ENCODE measurements around the gene SLTM.
"Not testable (repeated sequence)": the region's sequence is repeated elsewhere in the genome, so short reads cannot be mapped to it uniquely, and the experiment has no call there.

Gene SLTM

GRCh38 chr15:58924327-58924726 lies 9.2 kb downstream of the SLTM start:
- DNase-seq, result no peak

- no peak for DNase-seq
Observed at GRCh38 chr15:58923696-58924300, 9.7 kb downstream of the SLTM start.

- no peak for DNase-seq
Observed at GRCh38 chr15:58923284-58923683, 10.2 kb downstream of the SLTM start.

GRCh38 chr15:58921267-58921790 lies 12.2 kb downstream of the SLTM start:
- DNase-seq, result no peak

- not testable (repeated sequence) for DNase-seq
Observed at GRCh38 chr15:58920447-58920846, 13.0 kb downstream of the SLTM start.

GRCh38 chr15:58919232-58919631 lies 14.2 kb downstream of the SLTM start:
- no peak for DNase-seq

GRCh38 chr15:58918239-58918638 lies 15.2 kb downstream of the SLTM start:
- DNase-seq, result no peak

GRCh38 chr15:58917613-58918129 lies 15.8 kb downstream of the SLTM start:
- DNase-seq, result not testable (repeated sequence)

GRCh38 chr15:58916962-58917361 lies 16.5 kb downstream of the SLTM start:
- DNase-seq, result no peak

GRCh38 chr15:58910456-58910855 lies 23.0 kb downstream of the SLTM start:
- no peak for DNase-seq

GRCh38 chr15:58909616-58910015 lies 23.9 kb downstream of the SLTM start:
- DNase-seq, result no peak

GRCh38 chr15:58908550-58909309 lies 24.7 kb downstream of the SLTM start:
- no peak for DNase-seq

GRCh38 chr15:58900631-58901030 lies 32.8 kb downstream of the SLTM start:
- DNase-seq, result no peak

GRCh38 chr15:58898150-58898680 lies 35.3 kb downstream of the SLTM start:
- no peak for DNase-seq

GRCh38 chr15:58889363-58889762 lies 44.1 kb downstream of the SLTM start:
- DNase-seq, result no peak

GRCh38 chr15:58886921-58887320 lies 46.6 kb downstream of the SLTM start:
- no peak for DNase-seq

GRCh38 chr15:58883926-58884325 lies 49.6 kb downstream of the SLTM start:
- not testable (repeated sequence) for DNase-seq

- no peak for DNase-seq
Observed at GRCh38 chr15:58882243-58882642, 51.2 kb downstream of the SLTM start.

- DNase-seq, result no peak
Observed at GRCh38 chr15:58880320-58880719, 53.2 kb downstream of the SLTM start.

GRCh38 chr15:58877999-58878825 lies 55.3 kb downstream of the SLTM start:
- DNase-seq, result no peak

- DNase-seq, result no peak
Observed at GRCh38 chr15:58876306-58877106, 57.0 kb downstream of the SLTM start.

- DNase-seq, result no peak
Observed at GRCh38 chr15:58875343-58875742, 58.1 kb downstream of the SLTM start.
